Stomach (tissue), 9 donors: ENCODE data around the gene ZNF200. TPM values are rescaled to one million over a fixed set of nuclear protein-coding genes. Genes with fewer than 3 reads are reported as not detected.

Experiments used
- DNase-seq, 2 donors: peaks; one replicate each; pipeline versions ENCODE4 v3.0.0 to v3.0.0-alpha.2; 2013 to 2019
- H3K27ac ChIP-seq, 5 donors: fragments of 200-600 bp in 4 of 5; sonication (generic) in 4 of 5; one replicate each; pipeline ENCODE4 v1.5.1; 2013 to 2019; ENCODE audit warnings: mild to moderate bottlenecking in 1 of 5, moderate library complexity in 1 of 5
- H3K27me3 ChIP-seq, 3 donors: fragments of 200-600 bp; sonication (generic); one replicate each; pipeline ENCODE4 v1.5.1; 2017 to 2019; ENCODE audit warnings: mixed run types in 1 of 3
- H3K36me3 ChIP-seq, 4 donors: fragments of 200-600 bp; sonication (generic); 1 replicate in 3 of 4; 2 replicates in 1 of 4; pipeline ENCODE4 v1.5.1; 2016 to 2019
- H3K4me1 ChIP-seq, 4 donors: fragments of 200-600 bp; sonication (generic); one replicate each; pipeline ENCODE4 v1.5.1; 2016 to 2019
- H3K4me3 ChIP-seq, 4 donors: fragments of 200-600 bp; sonication (generic) in 3 of 4; one replicate each; pipeline ENCODE4 v1.5.1; 2016 to 2019; ENCODE audit warnings: mild to moderate bottlenecking in 1 of 4
- H3K9me3 ChIP-seq, 4 donors: fragments of 200-600 bp; sonication (generic); one replicate each; pipeline ENCODE4 v1.5.1; 2016 to 2019
- CTCF ChIP-seq, 7 experiments: fragments of 450-650 bp in 4 of 7; fragments of 200-600 bp in 3 of 7; sonication (generic) in 3 of 7; IDR thresholded peaks; one replicate each; pipeline ENCODE4 v1.5.1; 2016 to 2019; ENCODE audit warnings: antibody characterized with exemption in 7 of 7, control low read depth in 2 of 7, mild to moderate bottlenecking in 1 of 7
- EP300 ChIP-seq: sonication (generic); formaldehyde crosslinking; IDR thresholded peaks from one replicate; pipeline ENCODE4 v1.6.1; 2017; ENCODE audit warnings: antibody characterized with exemption
- POLR2A ChIP-seq, 4 donors: fragments of 450-650 bp; IDR thresholded peaks; one replicate each; pipeline ENCODE4 v1.6.1; 2016; ENCODE audit warnings: antibody characterized with exemption in 4 of 4, control low read depth in 2 of 4, mild to moderate bottlenecking in 1 of 4, moderate library complexity in 1 of 4
- POLR2AphosphoS5 ChIP-seq, 3 donors: sonication (generic); formaldehyde crosslinking; IDR thresholded peaks; one replicate each; pipeline ENCODE4 v1.6.1; 2016; ENCODE audit warnings: antibody characterized with exemption in 3 of 3
- WGBS, 5 donors: extraction: QIAGEN DNeasy Blood & Tissue Kit in 3 of 5; methylation state at CpG; one replicate each; pipeline versions ENCODE4 v1.1.5 to v1.1.7; 2013 to 2018; 5-methylcytosine and 5-hydroxymethylcytosine counted together
- intact Hi-C: fragments of 100-400 bp; cut with DNase I; formaldehyde crosslinking; loops from one replicate; pipeline ENCODE4 v1.15.1; 2023; ENCODE audit warnings: low total_unique reads
- polyA plus RNA-seq, 3 donors: library from polyadenylated mRNA; stranded (reverse); fragments of 200-250 nt; gene quantifications; one replicate each; pipeline ENCODE4 v1.2.3, GENCODE V29; 2013
- total RNA-seq, 5 donors: library from RNA; depleted of rRNA; stranded (reverse); fragments of >200 nt; gene quantifications; one replicate each; pipeline versions ENCODE4 v1.1.0 to v1.2.3, GENCODE V29; 2014 to 2016
- donor health status: healthy with polysubstance abuse.
- donor health status: Bipolar disorder and iron deficiency.
- donor health status: healthy.

ZNF200 gene
- total and polyA plus RNA-seq, 8 donors: 2.2 to 8.7 (median 5.3) TPM

GRCh38 chr16:3242709-3243108 is 7.8 kb upstream of the ZNF200 start:
- no peaks in the 10 kb centered on the region for H3K36me3 ChIP-seq
- 78 to 88% (median 86%) methylated on average over 11 of the region's 11 CpGs for WGBS, 5 donors
- no peak overlapping the region for H3K4me3 ChIP-seq
- TF ChIP-seq CTCF (IDR thresholded peaks at IDR 0.05) (no peak), POLR2A (IDR thresholded peaks at IDR 0.05) (no peak), EP300 (no peak), POLR2AphosphoS5 (IDR thresholded peaks at IDR 0.05) (no peak)
- H3K9me3 ChIP-seq: no peaks in the 10 kb centered on the region
- no peak for DNase-seq
- no peaks in the 10 kb centered on the region for H3K4me1 ChIP-seq
- no peak overlapping the region for H3K27ac ChIP-seq
- H3K27me3 ChIP-seq: peaks cover 0 to 16% (median 0%) of the 10 kb centered on the region in 3 donors
- intact Hi-C loops: loop anchor here (10.0 kb wide), 1 partner anchor 52 kb away; no protein-coding TSS in a partner anchor

GRCh38 chr16:3241761-3242160 is 6.8 kb upstream of the ZNF200 start:
- TF ChIP-seq CTCF (IDR thresholded peaks at IDR 0.05): no peak
- no peak for TF ChIP-seq POLR2AphosphoS5 (IDR thresholded peaks at IDR 0.05)
- TF ChIP-seq EP300: no peak
- TF ChIP-seq POLR2A (IDR thresholded peaks at IDR 0.05): no peak
- no peak overlapping the region for H3K27ac ChIP-seq
- H3K4me3 ChIP-seq: no peak overlapping the region
- no peaks in the 10 kb centered on the region for H3K36me3 ChIP-seq
- intact Hi-C loops: loop anchor here (10.0 kb wide), 1 partner anchor 53 kb away; no protein-coding TSS in a partner anchor
- H3K27me3 ChIP-seq: peaks cover 0 to 16% (median 0%) of the 10 kb centered on the region in 3 donors
- 66 to 85% (median 79%) methylated on average over 5 of the region's 5 CpGs for WGBS, 5 donors
- no peaks in the 10 kb centered on the region for H3K9me3 ChIP-seq
- DNase-seq: no peak
- H3K4me1 ChIP-seq: no peaks in the 10 kb centered on the region

- H3K27ac ChIP-seq: no peak overlapping the region
- DNase-seq: peak; percentile 27 to 40
- 81 to 87% (median 85%) methylated on average over 26 to 29 of the region's 29 CpGs for WGBS, 5 donors
- peaks cover 0 to 3% (median 0%) of the 10 kb centered on the region in 3 donors for H3K27me3 ChIP-seq
- TF ChIP-seq POLR2AphosphoS5 (IDR thresholded peaks at IDR 0.05) (no peak), POLR2A (IDR thresholded peaks at IDR 0.05) (no peak), CTCF (IDR thresholded peaks at IDR 0.05) (no peak), EP300 (no peak)
- H3K4me3 ChIP-seq: no peak overlapping the region
- H3K4me1 ChIP-seq: peaks cover 9 to 20% (median 13%) of the 10 kb centered on the region in 4 donors
- peaks cover 17 to 24% (median 21%) of the 10 kb centered on the region in 4 donors for H3K36me3 ChIP-seq
- intact Hi-C loops: no loop called here
- peaks cover 0 to 3% (median 1%) of the 10 kb centered on the region in 4 donors for H3K9me3 ChIP-seq
These were observed 1.1 kb upstream of the ZNF200 start for GRCh38 chr16:3235856-3236669.

- H3K4me3 ChIP-seq: peak overlapping the region; percentile 78 to 96 (median 82)
- no peak for DNase-seq
- peak overlapping the region; percentile 95 to 100 (median 98) for H3K27ac ChIP-seq
- WGBS, 5 donors: 0 to 12% (median 4%) methylated on average over 6 to 18 of the region's 18 CpGs
- H3K36me3 ChIP-seq: peaks cover 23 to 39% (median 36%) of the 10 kb centered on the region in 4 donors
- H3K27me3 ChIP-seq: no peaks in the 10 kb centered on the region
- peaks cover 9 to 20% (median 13%) of the 10 kb centered on the region in 4 donors for H3K4me1 ChIP-seq
- H3K9me3 ChIP-seq: peaks cover 5 to 18% (median 12%) of the 10 kb centered on the region in 4 donors
- intact Hi-C loops: no loop called here
- TF ChIP-seq POLR2A (IDR thresholded peaks at IDR 0.05) (no peak), EP300 (no peak), CTCF (IDR thresholded peaks at IDR 0.05) (no peak), POLR2AphosphoS5 (IDR thresholded peaks at IDR 0.05) (no peak)
These were observed 458 bp downstream of the ZNF200 start for GRCh38 chr16:3234543-3234856.
